Retinal pigment epithelial cell (primary cell): ENCODE data around the gene PROP1.
"Not testable (repeated sequence)": the region's sequence is repeated elsewhere in the genome, so short reads cannot be mapped to it uniquely, and the experiment has no call there.

Experiments
- DNase-seq: peaks from one replicate; pipeline ENCODE4 v3.0.0-alpha.2; 2010; ENCODE audit warnings: low read depth
- H3K4me3 ChIP-seq: 2 replicates; pipeline ENCODE4 v1.5.1; 2011; ENCODE audit warnings: mild to moderate bottlenecking, low read length, control low read depth, moderate library complexity
- CTCF ChIP-seq: conservative IDR thresholded peaks from 2 replicates; pipeline ENCODE4 v1.5.1; 2011; ENCODE audit warnings: low read depth, low read length, control low read depth, inconsistent platforms

PROP1 gene

GRCh38 chr5:177966009-177966838, 29.8 kb downstream of the PROP1 start:
- no peak overlapping the region for H3K4me3 ChIP-seq
- no peak for TF ChIP-seq CTCF
- no peak for DNase-seq

- no peak for TF ChIP-seq CTCF
- no peak overlapping the region for H3K4me3 ChIP-seq
- no peak for DNase-seq
These were observed 31.6 kb downstream of the PROP1 start for GRCh38 chr5:177964471-177964870.

GRCh38 chr5:177963966-177964365, 32.1 kb downstream of the PROP1 start:
- no peak overlapping the region for H3K4me3 ChIP-seq
- TF ChIP-seq CTCF: no peak
- DNase-seq: no peak

GRCh38 chr5:177959315-177959714, 36.7 kb downstream of the PROP1 start:
- no peak for TF ChIP-seq CTCF

GRCh38 chr5:177958696-177959095, 37.3 kb downstream of the PROP1 start:
- no peak for TF ChIP-seq CTCF

More at GRCh38 chr5:177959315-177959714, 36.7 kb downstream of the PROP1 start:
- no peak for DNase-seq
- H3K4me3 ChIP-seq: no peak overlapping the region

DNA sequence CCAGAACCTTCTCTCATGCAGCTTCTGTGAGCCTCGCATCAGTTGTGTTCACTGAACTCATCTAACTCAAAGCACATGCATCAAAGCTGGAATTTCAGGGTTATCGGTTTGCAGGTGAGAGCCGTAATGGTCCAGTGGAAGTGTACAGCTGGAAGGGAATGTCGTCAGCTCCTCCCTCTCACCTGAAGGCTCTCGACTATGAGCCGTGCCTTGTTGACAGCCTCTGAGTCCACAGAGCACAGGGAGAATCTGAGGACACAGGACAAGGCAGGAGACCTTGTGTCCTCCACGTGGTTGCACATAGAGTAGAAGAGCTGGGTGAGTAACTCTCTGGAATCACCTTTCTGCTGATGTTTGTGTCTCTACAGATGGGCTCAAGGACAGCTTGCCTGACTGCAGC, 38.8 kb downstream of the PROP1 start:
- DNase-seq: no peak
- no peak for TF ChIP-seq CTCF
- H3K4me3 ChIP-seq: no peak overlapping the region

More at GRCh38 chr5:177958696-177959095, 37.3 kb downstream of the PROP1 start:
- no peak for DNase-seq
- H3K4me3 ChIP-seq: no peak overlapping the region

- not testable (repeated sequence) for H3K4me3 ChIP-seq, DNase-seq
These were observed 42.9 kb downstream of the PROP1 start for GRCh38 chr5:177953101-177953500.

DNA sequence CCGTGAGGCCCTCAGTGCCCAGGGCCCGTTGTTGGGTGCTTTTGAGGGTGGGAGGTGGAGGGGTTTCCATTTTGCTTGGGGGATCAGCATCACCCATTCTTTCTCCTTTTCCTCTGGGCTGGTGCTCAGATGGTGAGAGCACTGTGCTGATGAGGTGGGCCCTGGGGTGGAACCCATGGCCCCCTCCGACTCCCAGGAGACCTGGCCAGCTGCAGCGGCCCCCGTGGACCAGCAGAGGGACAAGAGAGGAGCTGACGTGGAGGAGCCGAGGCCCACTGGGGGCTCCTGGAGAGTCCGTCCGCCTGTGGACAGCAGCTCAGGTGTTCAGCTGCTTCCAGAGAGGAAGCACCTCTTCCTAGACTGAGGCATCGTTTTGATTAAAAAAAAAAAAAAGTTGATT, 46.4 kb downstream of the PROP1 start:
- not testable (repeated sequence) for H3K4me3 ChIP-seq, DNase-seq

DNA sequence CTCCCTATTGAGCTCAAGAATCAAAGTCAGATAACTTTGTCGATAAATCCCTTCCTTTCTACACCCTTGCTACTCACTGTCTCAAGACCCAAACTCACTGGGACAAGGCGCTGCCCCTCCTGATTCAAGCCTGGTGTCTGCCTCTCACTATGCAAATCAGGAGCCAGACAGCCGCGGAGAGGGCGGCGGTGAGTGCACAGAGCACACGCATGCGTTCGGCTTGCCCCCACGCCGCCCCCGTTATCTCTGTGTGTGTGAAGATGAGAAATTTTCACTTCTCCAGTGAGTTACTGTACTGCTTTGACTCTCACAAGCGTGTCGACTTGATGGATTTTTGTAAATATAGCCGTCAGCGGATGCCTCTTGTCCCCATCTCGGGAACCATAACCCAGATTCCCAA, 47.0 kb downstream of the PROP1 start:
- H3K4me3 ChIP-seq, DNase-seq: not testable (repeated sequence)

- not testable (repeated sequence) for H3K4me3 ChIP-seq, DNase-seq
These were observed 48.1 kb downstream of the PROP1 start for GRCh38 chr5:177947912-177948311.

GRCh38 chr5:177945601-177946283, 50.3 kb downstream of the PROP1 start:
- not testable (repeated sequence) for H3K4me3 ChIP-seq, DNase-seq

GRCh38 chr5:177945145-177945544, 50.9 kb downstream of the PROP1 start:
- not testable (repeated sequence) for DNase-seq, H3K4me3 ChIP-seq
